NCI-H2081 (cell line): ENCODE data around the gene FGFR2.

Experiments
- DNase-seq, 2 experiments: peaks; one replicate each; lab custom pipeline; 2025; lab: John Stamatoyannopoulos, UW

FGFR2 gene

DNA sequence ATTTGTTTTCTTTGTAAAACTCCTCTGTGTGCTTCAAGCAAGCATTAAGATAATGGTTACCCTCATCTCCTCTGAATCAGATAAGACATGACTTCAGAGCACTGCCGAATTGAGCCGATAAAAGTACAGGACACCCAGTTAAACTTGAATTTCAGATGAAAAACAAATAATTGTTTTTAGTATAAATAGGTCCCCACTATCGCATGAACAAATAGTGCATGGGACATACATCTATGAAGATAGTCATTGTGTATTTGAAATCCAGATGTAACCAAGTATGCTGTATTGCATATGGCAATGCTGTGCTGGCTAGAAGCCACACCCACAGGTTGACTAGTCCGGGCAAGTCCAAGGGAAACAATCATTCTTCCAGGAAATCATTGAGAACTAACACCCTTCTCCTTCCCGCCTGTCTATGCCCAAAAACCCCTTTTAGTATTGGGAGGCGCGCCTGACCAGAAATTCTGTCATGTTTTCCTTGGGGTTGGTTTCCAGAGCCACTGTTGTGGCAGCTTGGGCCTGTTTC is 12.6 kb upstream of the FGFR2 start:
- DNase-seq, result no peak

GRCh38 chr10:121609426-121610380 is 11.5 kb upstream of the FGFR2 start:
- DNase-seq, result no peak

GRCh38 chr10:121608469-121609190 is 10.4 kb upstream of the FGFR2 start:
- DNase-seq, result peak; percentile 2 to 18

DNA sequence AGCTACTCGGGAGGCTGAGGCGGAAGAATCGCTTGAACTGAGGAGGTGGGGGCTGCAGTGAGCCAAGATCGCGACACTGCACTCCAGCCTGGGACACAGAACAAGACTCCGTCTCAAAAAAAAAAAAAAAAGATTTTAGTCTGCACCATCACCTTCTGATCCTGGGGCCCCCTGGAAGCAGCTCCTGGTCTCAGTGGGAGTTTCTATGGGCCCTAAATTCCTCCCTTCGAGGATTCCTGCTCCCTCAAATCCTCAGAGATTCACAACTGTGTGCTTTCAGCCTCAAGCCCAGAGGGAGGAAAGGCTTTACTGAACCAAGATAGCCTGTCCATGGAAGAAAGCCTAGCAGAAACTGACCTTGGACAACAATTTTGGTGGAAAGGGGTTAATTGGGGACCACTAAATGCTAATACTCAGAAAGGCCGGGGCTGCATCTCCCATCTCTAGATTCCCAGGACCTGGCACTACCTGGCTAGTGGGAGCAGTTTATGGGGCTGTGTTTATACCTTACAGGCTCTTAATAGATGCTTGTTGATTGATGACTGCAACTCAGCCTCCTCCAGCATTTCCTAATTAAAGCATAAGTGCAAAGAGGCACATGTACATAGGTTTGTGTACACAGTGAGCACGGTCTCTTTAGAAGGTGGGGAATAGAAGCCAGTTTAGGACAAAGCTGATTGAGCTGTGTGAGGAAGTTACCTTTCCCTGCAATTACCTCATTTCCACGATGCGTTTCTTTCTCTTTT is 9.2 kb upstream of the FGFR2 start:
- no peak for DNase-seq

- DNase-seq, result no peak
Observed at GRCh38 chr10:121605708-121606107, 7.5 kb upstream of the FGFR2 start.

DNA sequence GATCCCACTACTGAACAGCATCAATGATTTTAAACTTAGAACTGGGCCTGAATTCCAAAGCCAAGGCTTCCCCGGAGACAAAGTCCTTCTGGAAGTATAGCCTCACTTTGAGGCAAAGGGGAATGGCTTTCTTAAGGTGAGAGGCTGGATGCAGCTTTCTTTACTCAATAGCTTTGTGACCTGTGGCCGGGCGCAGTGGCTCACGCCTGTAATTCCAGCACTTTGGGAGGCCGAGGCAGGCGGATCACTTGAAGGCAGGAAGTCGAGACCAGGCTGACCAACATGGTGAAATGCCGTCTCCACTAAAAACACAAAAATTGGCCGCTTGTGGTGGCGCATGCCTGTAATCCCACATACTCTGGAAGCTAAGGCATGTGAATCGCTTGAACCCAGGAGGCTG is 3.2 kb upstream of the FGFR2 start:
- no peak for DNase-seq

DNA sequence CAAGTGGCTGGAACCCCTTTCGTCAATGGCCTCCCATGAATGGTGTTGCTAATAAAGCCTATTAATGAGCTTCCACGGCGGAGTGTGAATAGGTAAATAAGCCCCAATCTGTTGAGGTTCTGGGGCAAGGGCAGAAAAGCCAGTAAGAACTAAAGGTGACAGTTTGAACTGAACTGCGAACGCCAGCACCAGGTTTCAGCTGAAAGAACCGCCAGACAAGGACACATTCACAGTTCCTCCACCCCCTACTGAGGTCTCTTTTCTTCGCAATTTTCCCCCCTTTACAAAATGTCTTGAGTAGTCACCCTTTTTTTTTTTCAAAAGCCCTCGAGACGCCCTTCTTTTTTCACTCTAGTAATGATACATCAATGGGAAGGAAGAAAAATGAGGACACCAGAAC is 2.4 kb upstream of the FGFR2 start:
- no peak for DNase-seq

DNA sequence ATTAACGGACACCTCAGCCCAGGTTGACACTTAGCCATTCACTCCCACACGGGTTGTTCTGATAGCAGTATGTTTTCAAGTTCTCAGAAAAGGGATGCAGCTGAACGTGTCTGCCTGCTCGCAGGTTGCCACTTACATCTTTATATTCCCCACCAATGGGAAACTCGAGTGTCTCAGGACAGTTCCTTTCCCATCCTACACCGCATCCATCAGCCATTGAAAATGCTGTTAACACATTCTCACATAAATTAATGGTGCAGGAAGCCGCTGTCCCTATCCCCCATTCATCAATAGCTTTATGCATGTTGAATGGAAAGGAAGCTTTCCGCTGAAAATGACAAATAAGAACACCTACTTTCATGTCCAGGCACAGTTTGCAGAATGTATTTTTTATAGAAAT is 1.7 kb upstream of the FGFR2 start:
- no peak for DNase-seq

- no peak for DNase-seq
Observed at GRCh38 chr10:121597504-121598262, 561 bp downstream of the FGFR2 start.

- no peak for DNase-seq
Observed at GRCh38 chr10:121596689-121597503, 1.3 kb downstream of the FGFR2 start.

DNA sequence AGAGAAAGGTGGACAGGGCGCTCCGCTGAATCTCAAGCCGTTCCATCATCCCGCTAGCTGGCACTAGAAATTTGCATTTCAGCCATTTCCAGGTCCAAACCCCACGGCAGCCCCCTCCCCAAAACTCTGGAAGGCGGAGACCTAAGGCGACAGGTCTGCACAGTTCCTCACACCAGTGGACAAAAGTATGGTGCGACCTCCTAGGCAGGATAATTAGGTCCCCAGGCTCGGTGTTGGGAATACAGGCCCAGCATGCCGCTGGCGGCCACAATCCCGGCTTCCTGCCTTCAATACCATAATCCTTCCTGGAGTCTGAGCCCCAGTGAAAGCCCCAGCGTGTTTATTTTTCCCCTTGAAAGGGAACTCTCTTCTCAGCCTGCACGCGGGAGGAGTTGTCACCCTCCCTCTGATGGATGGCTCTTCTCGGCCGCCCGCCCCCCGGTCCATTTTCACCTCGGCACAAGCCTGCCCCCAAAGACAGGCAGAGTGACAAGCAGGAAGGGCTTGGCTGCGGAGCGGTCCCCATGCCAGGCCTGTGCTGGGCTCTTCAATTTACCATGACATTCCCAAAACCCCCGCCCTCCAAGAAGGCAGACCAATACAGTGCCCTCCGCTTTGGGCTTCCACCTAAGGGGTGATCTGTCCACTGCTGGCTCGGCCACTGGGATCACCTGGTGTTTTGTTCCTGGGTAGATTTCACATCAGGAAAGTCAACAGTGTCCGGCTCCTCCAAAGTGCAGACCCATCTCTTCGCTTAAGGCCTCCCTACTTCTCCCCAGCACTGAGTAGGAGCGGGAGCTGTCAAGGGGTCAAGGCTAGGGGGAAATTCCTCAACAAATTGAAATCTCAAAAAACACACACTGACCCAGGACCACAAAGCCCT is 2.2 kb downstream of the FGFR2 start:
- no peak for DNase-seq

- DNase-seq, result no peak
Observed at GRCh38 chr10:121595351-121595805, 2.9 kb downstream of the FGFR2 start.

DNA sequence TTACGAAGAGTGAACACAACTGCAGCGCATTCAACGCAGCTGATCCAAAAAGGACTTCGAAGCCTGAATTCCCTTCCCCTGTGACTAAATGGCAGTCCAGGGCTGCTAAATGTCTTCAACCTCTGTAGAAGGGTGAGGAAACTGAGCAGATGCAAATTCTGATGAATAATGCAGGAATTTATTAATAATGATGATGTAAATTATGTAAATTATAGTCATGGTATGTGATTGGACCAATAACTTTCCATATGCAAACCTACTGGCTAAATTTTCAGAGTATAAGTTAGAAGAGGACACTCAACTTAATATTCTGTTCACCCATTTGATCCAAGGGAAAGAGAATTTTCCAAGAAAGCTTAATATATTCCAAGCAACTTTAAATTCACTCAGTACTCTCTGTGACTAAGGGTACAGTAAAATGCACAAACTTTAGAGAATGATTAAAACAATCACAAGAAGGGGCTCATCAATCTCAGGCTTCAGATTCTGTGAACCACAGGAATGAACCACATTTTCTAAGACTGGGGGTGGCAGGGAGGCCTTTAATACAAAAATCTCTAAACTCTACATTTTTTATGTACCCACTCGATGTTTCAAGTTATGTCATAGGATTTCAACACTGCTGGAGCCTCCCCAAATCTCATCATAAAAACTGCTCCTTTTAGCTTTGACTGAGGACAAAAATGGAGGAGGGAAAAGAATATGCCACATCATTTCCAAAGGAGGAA is 3.5 kb downstream of the FGFR2 start:
- DNase-seq, result no peak

DNA sequence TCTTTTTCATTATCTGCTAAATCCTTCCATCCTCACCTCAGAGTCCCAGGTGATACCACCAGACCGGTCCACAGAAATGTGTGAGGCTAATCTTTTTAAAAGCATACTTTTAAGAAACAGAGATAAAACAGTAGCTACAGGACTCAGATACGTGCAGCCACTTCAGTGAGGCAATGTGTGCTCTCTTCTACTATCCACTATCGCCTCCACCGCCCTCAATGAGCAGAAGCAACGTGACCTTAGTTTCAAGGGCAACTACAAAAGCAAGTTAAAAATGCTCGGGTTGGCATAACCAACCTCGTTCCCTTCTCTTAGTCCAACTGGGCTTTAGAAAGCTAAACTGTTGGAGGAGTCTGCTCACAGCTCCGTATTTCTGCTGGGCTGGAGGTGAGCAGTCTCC is 4.2 kb downstream of the FGFR2 start:
- DNase-seq, result no peak

- DNase-seq, result no peak
Observed at GRCh38 chr10:121593281-121594075, 4.8 kb downstream of the FGFR2 start.

GRCh38 chr10:121592155-121592890 is 5.9 kb downstream of the FGFR2 start:
- no peak for DNase-seq

DNA sequence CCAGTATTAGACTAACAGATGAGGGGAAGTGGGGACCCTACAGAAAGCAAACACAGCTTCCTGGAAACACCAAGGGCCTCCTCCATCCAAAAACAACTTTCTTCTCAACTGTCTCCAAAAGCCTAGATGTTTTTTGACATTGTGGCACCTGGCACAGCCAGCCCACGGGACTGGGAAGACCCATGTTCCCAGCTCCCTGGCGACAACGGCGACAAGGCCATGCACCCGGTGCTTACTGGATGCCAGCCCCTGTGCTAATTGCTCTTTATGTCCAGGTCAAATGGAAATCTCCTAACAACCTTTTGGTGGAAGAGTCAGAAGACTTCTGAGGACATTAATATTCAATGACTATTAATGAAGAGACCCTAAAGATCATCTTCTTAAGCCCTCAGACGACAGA is 7.1 kb downstream of the FGFR2 start:
- no peak for DNase-seq
